GM21737 (cell line): ENCODE measurements around the gene TSSC4.
"Not testable (repeated sequence)": the region's sequence is repeated elsewhere in the genome, so short reads cannot be mapped to it uniquely, and the experiment has no call there.

Experiments
- ATAC-seq: cut with Tn5 transposase; IDR thresholded peaks from one replicate; pipeline ENCODE4 v1.9.1; 2021; ENCODE audit warnings: mild to moderate bottlenecking, moderate library complexity; ENCODE audit not compliant: unreplicated experiment

Gene TSSC4

DNA sequence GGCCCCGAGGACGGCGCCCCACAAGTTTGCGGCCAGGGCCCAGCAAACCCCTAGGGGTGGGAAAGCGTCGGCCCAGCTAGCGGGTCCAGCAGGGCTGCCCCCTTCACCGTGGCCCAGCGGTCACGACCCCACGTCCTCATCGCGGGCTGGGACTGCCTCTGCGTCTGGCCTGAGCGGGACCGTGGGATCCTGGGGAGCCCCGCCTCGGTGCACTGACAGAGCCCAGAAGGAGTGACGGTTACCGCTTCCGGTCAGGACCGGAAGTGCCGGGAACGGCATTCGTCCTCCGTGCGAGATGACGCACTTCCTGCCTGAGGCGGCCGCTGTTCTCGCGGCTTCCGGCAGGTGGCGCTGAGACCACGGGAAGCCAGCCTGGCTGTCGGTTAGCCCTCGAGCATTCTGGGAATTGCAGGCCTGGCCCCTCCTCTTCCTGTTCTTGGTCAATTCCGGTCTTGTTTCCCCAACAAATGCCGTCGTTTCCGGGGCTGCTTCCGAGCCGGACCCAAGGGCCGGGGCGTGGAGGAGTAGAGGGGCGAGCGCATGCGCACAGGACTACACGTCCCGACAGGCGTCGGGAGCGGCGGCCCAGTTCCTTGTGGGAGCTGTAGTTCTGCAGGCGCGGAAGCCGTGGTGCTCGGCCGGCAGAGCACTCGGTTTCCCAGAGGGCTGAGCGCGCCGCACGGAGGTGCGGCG lies at the start of gene TSSC4:
TSS of gene TSSC4 (plus strand) at position 682 of the 693 bp plus-strand sequence. CDS start 1,884 bp downstream, outside the sequence.
- peak; percentile 77 for ATAC-seq

DNA sequence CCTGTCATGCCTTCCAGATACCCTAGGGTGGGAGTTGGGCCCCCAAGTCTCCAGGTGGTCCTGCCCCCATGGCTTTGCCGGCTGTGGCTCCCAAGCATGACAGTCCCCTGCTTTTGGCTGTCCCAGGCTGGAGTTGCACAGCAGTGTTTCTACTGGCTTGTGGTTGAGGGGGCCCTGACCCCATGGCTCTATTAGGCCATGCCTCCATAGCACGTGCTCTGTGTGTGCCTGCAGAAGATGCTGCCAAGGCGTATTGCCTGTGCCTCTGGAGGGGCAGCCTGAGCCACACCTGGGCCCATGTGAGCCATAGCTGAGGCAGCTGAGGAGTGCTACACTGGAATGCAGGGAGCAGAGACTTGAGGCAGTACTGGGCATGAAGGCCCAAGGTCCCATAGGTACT lies 48.8 kb upstream of the TSSC4 start:
- ATAC-seq: no peak

DNA sequence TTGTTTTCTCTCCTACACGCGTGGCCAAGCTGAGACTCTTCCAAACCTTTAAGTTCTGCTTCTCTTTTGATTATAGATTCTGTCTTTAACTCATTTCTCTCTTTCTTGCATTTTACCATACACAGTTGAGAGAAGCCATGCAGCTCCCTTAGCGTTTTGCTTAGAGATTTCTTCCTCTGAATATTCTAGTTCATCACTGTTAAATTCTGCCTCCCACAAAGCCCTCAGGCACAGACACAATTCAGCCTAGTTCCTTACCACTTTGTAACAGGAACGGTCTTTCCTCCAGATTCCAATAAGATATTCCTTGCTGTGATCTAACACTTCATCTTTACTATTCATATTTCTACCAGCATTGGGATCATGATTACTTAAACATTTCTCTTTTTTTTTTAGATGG lies 48.1 kb upstream of the TSSC4 start:
- no peak for ATAC-seq

GRCh38 chr11:2355000-2355644 lies 45.4 kb upstream of the TSSC4 start:
- no peak for ATAC-seq

DNA sequence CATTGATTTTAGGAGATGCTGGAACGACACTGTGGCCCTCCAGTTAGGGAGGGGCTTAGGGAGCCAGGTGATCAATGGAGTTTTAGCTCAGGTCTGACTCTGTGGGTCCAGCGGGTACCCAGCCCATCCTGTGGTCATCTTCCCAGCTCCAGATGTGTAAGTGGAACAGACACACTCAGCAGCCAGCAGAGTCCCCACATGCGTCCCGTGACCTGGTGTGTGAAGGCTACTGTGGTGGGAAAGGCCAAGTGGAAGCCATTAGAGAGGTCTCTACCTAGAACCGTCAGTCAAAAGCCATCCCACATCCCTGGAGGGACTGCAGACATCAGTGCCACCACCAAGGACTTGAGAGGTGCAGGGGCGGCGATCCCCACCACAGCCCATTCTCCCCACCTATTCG lies 43.3 kb upstream of the TSSC4 start:
- no peak for ATAC-seq

GRCh38 chr11:2357651-2358050 lies 42.9 kb upstream of the TSSC4 start:
- not testable (repeated sequence) for ATAC-seq

GRCh38 chr11:2358754-2359442 lies 41.7 kb upstream of the TSSC4 start:
- no peak for ATAC-seq

- no peak for ATAC-seq
Measured at GRCh38 chr11:2359557-2359956, 41.0 kb upstream of the TSSC4 start.

DNA sequence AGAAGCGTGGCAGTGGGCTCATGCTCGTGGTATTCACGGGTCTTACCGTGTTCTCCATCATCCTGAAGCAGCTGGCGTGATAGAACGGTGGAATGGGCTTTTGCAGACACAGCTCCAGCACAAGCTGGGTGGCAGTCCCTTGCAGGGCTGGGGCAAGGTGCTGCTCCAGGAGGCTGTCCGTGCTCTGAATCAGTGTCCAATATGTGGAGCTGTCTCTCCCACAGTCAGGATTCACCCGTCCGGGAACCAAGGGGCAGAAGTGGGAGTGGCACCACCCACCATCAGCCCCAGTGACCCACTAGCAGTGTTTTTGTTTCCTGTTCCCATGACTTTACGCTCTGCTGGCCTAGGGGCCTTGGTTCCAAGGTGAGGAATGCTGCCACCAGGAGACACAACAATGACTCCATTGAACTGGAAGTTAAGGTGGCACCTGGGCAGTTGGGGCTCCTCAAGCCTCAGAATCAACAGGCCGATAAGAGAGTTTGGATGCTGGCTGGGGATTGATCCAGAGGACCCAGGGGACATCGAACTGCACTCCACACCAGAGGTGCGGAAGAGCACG lies 40.4 kb upstream of the TSSC4 start:
- no peak for ATAC-seq

DNA sequence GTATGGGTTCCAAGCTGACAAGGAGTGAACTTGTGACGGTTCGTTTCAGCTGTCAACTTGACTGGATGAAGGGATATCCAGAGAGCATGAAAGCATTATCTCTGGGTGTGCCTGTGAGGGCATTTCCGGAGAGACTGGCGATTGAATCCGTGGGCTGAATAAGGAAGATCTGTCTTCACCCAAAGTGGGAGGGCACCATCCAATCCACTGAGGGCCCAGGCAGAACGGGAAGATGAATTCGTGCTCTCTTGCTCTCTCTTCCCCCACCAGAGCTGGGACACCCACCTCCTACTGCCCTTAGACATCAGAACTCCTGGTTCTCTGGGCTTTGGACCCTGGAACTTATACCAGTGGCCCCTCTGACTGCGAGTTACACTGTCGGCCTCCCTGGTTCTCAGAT lies 39.0 kb upstream of the TSSC4 start:
- no peak for ATAC-seq

DNA sequence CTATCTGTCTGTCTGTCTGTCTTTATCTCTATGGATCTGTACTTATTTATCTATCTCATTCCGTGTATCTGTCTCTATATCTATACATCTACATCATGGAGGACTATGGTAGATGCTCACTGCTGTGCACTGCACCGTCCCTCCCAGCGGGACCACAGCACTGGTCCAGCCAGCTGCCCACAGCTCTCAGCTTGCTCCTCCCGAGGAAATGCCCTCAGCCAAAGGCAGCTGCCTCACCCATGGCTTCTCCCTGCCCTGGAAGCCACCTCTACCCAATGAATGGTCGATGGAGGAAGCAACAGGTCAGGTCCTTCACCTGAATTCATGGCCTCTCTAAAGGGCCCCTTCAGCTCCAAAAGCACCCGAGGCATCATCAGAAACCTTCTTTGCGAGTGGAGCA lies 38.1 kb upstream of the TSSC4 start:
- no peak for ATAC-seq

DNA sequence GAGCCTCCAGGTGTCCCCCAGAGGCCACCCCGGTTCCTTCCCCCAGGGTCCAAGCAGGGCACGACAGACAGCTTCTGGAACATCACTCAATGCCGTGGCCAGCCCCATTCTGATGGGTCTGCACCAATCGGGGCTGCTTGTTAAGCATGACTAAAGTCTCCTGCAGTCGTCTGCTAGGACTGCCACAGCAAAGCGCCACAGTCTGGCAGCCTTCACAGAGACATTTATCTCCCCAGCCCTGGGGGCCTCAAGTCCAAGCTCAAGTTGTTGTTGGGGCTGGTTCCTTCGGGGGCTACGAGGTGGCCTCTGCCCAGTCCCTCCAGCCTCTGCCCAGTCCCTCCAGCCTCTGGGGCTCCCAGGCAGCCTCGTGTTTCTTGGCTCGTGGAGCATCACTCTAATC lies 37.4 kb upstream of the TSSC4 start:
- no peak for ATAC-seq

DNA sequence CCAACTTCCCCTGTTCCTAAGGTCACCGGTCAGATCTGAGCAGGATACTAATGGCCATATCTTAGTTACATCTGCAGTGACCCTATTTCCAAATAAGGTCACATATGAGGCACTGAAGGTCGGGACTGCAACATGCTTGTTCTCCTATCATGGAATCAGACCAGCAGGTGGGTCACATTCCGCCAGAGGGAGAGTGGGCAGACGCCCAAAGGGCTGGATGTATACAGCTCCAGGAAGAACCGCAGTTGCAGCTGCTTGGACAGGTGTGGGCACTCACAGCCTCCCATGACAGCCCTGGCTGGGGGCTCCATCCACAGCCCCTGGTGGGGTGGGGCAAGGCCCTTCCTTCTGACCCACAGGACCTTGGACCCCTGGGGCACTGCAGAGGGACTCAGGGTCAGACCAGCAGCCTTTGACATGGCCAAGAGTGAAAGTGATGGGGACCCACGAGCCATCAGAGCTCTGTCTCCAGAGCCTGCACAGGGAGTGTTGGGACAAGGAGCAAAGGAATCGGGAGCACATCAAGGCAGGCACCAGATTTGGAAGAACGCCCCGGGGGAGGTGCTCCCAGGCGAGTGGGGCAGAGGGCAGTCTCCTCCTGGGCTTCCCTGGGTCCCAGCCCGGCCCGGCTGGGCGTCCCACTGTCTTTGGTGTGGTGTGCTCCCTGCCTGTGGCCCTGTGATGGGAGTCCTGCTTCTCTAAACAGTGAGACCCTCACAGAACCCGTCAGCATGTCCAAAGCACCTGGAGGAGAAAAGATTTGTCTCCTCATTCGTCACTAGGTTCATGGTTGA lies 36.8 kb upstream of the TSSC4 start:
- no peak for ATAC-seq

- ATAC-seq: not testable (repeated sequence)
Measured at GRCh38 chr11:2364386-2364785, 36.2 kb upstream of the TSSC4 start.

GRCh38 chr11:2365571-2366210 lies 34.9 kb upstream of the TSSC4 start:
- no peak for ATAC-seq

- no peak for ATAC-seq
Measured at GRCh38 chr11:2366276-2366675, 34.3 kb upstream of the TSSC4 start.

GRCh38 chr11:2366733-2367132 lies 33.8 kb upstream of the TSSC4 start:
- no peak for ATAC-seq

DNA sequence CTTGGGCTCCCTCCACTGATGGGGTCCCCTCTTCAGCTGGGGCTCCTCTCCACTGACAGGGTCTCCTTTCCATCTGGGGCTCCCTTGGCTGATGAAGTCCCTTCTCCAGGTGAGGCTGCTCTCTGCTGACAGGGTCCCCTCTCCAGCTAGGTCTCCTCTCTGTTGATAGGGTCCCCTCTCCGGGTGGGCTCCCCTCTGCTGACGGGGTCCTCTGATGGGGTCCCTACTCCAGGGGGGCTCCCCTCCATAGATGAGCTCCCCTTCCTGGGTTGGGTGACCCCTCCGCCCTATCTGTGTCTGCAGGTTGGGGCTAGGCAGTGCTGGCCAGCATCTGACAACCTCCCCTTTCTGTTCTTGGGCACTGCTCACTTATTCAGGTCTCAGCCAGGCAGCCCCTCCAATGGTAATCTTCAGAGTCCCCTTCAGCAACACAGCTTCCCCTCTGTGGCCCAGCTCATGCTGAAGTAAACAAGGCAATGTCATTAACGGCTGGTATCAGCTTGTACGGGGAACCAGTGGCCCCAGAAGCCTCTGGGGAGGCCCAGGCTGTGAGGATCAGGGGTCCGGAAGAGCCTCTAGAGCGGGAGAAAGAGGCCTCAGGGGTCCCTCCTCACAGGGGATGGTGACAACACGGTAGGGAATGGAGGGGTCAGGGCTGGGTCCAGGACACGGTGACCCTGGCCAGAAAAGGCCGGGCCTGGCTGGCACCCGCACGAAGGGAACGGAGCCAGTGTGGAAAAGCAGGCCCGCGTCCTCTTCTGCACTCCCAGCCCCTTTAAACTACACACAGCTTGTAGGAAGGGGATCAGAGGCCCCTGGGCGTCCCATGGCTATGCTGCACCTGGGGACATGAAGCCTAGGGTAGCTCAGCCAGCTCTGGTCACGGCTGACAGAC lies 33.0 kb upstream of the TSSC4 start:
- no peak for ATAC-seq

GRCh38 chr11:2368178-2368850 lies 32.2 kb upstream of the TSSC4 start:
- no peak for ATAC-seq
